Measurements from ENCODE around the gene ZCCHC2. TPM values are rescaled to one million over a fixed set of nuclear protein-coding genes. Genes with fewer than 3 reads are reported as not detected.
A peak's percentile ranks its signal among the peaks of the same experiment; 100 is the strongest.

The ZCCHC2 gene
- total and polyA plus RNA-seq, 2 of the 13 experiments (the other 11 are each of a cell fraction or from before 2014, with no cell fraction given): 62.5 to 76.1 TPM

DNA sequence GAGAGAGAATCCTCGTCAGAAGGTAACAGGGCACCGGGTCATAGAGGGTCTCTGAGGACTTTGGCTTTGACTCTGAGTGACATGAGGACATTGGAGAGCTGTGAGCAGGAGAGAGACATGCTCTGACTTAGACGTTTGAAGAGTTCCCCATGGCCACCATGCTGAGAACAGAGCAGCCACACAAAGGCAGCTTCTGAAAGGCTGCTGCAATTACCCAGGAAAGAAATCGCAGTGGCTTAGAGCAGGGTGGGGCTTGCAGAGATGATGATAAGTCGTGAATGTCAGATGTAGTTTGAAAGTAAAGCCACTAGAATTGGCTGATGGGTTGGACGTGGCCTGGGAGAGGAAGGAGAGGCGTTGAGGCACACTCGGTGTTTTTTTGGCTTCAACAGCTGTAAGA lies 79.0 kb downstream of the ZCCHC2 start:
- ATAC-seq (peak; percentile 42; the same call in 2 of the 3 replicates), FAIRE-seq (no peak), DNase-seq (ENCODE audit: low spot score) (no peak)
- Histone ChIP-seq H3K9me3 (ENCODE audit: low read length) (no peaks in the 10 kb centered on the region), H3K36me3 (replicated peaks in 1 of 2; ENCODE audit: control insufficient read depth in 1 of 2, insufficient read depth in 2 of 2, low read length in 2 of 2) (no peaks in the 10 kb centered on the region), H3K79me2 (ENCODE audit: insufficient read depth, low read length) (no peaks in the 10 kb centered on the region), H2AFZ (ENCODE audit: low read length) (no peak overlapping the region), H4K20me1 (ENCODE audit: insufficient read depth, low read length) (no peaks in the 10 kb centered on the region), H3K9ac (ENCODE audit: insufficient read depth, low read depth, low read length) (no peak overlapping the region), H3K4me3 (replicated peaks in 1 of 3; ENCODE audit: insufficient read depth in 1 of 3, low read depth in 2 of 3, low read length in 3 of 3) (no peak overlapping the region), H3K27ac (ENCODE audit: extremely low read length, insufficient read depth, low read length) (no peak overlapping the region), H3K4me2 (ENCODE audit: low read depth, low read length) (peak overlapping the region; percentile 35; the same call in 1 of the 2 replicates), H3K4me1 (ENCODE audit: insufficient read depth, low read length) (peaks cover 28% of the 10 kb centered on the region), H3K27me3 (ENCODE audit: control insufficient read depth in 1 of 2, insufficient read depth in 2 of 2, low read length in 2 of 2) (peaks cover 2 to 49% of the 10 kb centered on the region in 2 experiments; a peak in 4 of 5 replicates)
- BruUV-seq (replicated peaks): no TSS peak
- POLR2A ChIA-PET: no interaction called here
- 35% methylated on average over 8 of the region's 8 CpGs for WGBS (ENCODE audit: low lambda C conversion rate)
- intact Hi-C loops (cut with micrococcal nuclease; ENCODE audit: unreplicated experiment) (no loop called here), in situ Hi-C loops (cut with HindIII; ENCODE audit: extremely low pct_ligation_motif_present, low pct_unique_long_range_greater_than_20kb) (loop anchor here (25.0 kb wide), 1 partner anchor 385 kb away; no protein-coding TSS in a partner anchor)
- TF ChIP-seq ZNF841 (CRISPR knock-in tag; IDR thresholded peaks at IDR 0.05; ENCODE audit: borderline replicate concordance): no peak
- no peak for TF ChIP-seq GATAD1 (CRISPR knock-in tag; IDR thresholded peaks at IDR 0.05)
- no peak for TF ChIP-seq ZNF451 (CRISPR knock-in tag; IDR thresholded peaks at IDR 0.05)
- TF ChIP-seq, protein P1, sequence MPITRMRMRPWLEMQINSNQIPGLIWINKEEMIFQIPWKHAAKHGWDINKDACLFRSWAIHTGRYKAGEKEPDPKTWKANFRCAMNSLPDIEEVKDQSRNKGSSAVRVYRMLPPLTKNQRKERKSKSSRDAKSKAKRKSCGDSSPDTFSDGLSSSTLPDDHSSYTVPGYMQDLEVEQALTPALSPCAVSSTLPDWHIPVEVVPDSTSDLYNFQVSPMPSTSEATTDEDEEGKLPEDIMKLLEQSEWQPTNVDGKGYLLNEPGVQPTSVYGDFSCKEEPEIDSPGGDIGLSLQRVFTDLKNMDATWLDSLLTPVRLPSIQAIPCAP (CRISPR knock-in tag; IDR thresholded peaks at IDR 0.05; ENCODE audit: low read depth): no peak
- no peak for TF ChIP-seq NPAS2 (CRISPR knock-in tag; IDR thresholded peaks at IDR 0.05; ENCODE audit: borderline replicate concordance)
- no peak for TF ChIP-seq PTBP1 (IDR thresholded peaks at IDR 0.05; ENCODE audit: low read depth, low read length, poor library complexity, severe bottlenecking)
- no peak for TF ChIP-seq ZNF589 (CRISPR knock-in tag; conservative IDR thresholded peaks at IDR 0.05)
- TF ChIP-seq HNRNPK (IDR thresholded peaks at IDR 0.05; ENCODE audit: low read depth, low read length, poor library complexity, severe bottlenecking): no peak
- no peak for TF ChIP-seq ZNF337 (CRISPR knock-in tag; IDR thresholded peaks at IDR 0.05; ENCODE audit: borderline replicate concordance, low read depth)
- no peak for TF ChIP-seq TBX3 (IDR thresholded peaks at IDR 0.05; ENCODE audit: borderline replicate concordance)
- TF ChIP-seq SP5 (CRISPR knock-in tag; IDR thresholded peaks at IDR 0.05; ENCODE audit: borderline replicate concordance, low read depth): no peak
- CTCF ChIA-PET (ENCODE audit: low intra/inter-chr PET ratio, low total read pairs): no interaction called here
